Fibroblast of peridontal ligament (primary cell): ENCODE data around the gene SLC22A15.
A peak's percentile ranks its signal among the peaks of the same experiment; 100 is the strongest.
"Not testable (repeated sequence)": the region's sequence is repeated elsewhere in the genome, so short reads cannot be mapped to it uniquely, and the experiment has no call there.

Experiments
- DNase-seq: peaks from one replicate; pipeline ENCODE4 v3.0.0-alpha.2; 2010; ENCODE audit errors: extremely low read depth

The SLC22A15 gene

GRCh38 chr1:115980998-115981993, 5.0 kb downstream of the SLC22A15 start:
- DNase-seq: peak; percentile 71

- DNase-seq: no peak
Measured at GRCh38 chr1:115982400-115982799, 6.1 kb downstream of the SLC22A15 start.

GRCh38 chr1:115983584-115983983, 7.3 kb downstream of the SLC22A15 start:
- DNase-seq: no peak

GRCh38 chr1:115987623-115988022, 11.3 kb downstream of the SLC22A15 start:
- DNase-seq: no peak

GRCh38 chr1:115988953-115989352, 12.6 kb downstream of the SLC22A15 start:
- DNase-seq: no peak

GRCh38 chr1:115989699-115990098, 13.4 kb downstream of the SLC22A15 start:
- DNase-seq: no peak

GRCh38 chr1:115991909-115992308, 15.6 kb downstream of the SLC22A15 start:
- DNase-seq: no peak

GRCh38 chr1:115997921-115998320, 21.6 kb downstream of the SLC22A15 start:
- not testable (repeated sequence) for DNase-seq

GRCh38 chr1:116001739-116002487, 25.6 kb downstream of the SLC22A15 start:
- no peak for DNase-seq

GRCh38 chr1:116002781-116003420, 26.6 kb downstream of the SLC22A15 start:
- DNase-seq: no peak

GRCh38 chr1:116003823-116004222, 27.5 kb downstream of the SLC22A15 start:
- DNase-seq: no peak

GRCh38 chr1:116006486-116006964, 30.2 kb downstream of the SLC22A15 start:
- DNase-seq: no peak

GRCh38 chr1:116008656-116009390, 32.5 kb downstream of the SLC22A15 start:
- no peak for DNase-seq

GRCh38 chr1:116012716-116013115, 36.4 kb downstream of the SLC22A15 start:
- no peak for DNase-seq

GRCh38 chr1:116015679-116016078, 39.4 kb downstream of the SLC22A15 start:
- DNase-seq: no peak

- DNase-seq: no peak
Measured at GRCh38 chr1:116018007-116018406, 41.7 kb downstream of the SLC22A15 start.

GRCh38 chr1:116019653-116020253, 43.4 kb downstream of the SLC22A15 start:
- no peak for DNase-seq

- peak; percentile 57 for DNase-seq
Measured at GRCh38 chr1:116020668-116021272, 44.5 kb downstream of the SLC22A15 start.

- no peak for DNase-seq
Measured at GRCh38 chr1:116024626-116025025, 48.3 kb downstream of the SLC22A15 start.

- DNase-seq: no peak
Measured at GRCh38 chr1:116026631-116027030, 50.3 kb downstream of the SLC22A15 start.
